GM19395 (cell line): Measurements from ENCODE around the gene BARHL2.

Source experiments
- ATAC-seq: cut with Tn5 transposase; IDR thresholded peaks from one replicate; pipeline ENCODE4 v1.9.1; 2021; ENCODE audit warnings: mild to moderate bottlenecking, moderate library complexity; ENCODE audit not compliant: unreplicated experiment

BARHL2 gene

DNA sequence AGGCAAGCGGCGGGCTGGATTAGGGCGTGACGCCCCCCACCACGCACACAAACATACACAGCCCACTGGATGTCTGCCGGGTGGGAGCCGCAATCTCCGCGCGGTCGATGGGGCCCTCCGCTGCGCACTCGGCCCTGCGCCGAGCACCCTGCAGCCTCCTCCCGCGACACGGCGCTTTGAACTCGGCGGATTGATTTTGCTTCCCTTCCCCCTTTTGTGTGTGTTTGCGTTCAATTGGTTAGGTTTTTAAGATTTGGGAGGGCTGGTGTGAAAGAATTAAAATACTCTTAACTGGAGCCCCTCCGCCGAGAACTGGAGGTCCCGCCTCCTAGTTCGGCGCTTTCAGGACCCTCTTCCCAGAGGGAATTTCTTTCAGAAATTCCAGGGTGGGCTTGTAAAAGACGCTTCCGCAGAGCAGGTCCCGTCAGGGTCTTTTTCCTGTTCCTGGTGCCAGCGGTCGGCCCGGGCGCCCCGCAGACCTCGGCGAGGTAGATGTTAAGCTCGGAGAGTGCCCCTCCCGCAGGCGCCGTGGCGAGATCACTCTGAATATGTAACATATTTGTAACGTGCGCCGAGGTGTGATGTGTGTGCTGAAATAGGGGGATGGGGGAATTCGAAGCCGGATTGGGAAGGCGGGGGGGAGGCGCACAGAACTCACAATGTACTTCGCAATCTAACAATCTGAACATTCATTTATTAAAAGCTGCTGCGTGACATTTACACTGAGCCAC, 8.0 kb upstream of the BARHL2 start:
- no peak for ATAC-seq

DNA sequence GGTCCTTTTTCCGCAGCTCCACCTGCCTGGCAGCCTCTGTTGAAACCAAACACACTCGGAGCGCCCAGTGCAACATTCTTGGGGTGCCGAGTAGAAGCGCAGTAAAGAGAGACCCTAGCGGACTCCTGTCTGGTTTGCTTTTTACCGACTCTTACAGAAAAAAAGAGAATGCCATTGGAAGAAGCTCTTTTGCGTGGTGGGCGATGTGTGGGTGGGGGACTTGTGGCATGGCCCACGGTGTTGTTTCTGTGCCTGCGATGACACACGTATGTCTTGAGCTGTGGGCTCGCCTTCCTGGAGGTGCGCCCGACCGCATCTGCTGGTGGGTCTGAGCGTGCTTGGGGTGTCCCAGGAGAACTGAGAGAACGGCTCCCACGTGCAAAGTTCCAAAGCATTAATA, 7.3 kb upstream of the BARHL2 start:
- no peak for ATAC-seq

DNA sequence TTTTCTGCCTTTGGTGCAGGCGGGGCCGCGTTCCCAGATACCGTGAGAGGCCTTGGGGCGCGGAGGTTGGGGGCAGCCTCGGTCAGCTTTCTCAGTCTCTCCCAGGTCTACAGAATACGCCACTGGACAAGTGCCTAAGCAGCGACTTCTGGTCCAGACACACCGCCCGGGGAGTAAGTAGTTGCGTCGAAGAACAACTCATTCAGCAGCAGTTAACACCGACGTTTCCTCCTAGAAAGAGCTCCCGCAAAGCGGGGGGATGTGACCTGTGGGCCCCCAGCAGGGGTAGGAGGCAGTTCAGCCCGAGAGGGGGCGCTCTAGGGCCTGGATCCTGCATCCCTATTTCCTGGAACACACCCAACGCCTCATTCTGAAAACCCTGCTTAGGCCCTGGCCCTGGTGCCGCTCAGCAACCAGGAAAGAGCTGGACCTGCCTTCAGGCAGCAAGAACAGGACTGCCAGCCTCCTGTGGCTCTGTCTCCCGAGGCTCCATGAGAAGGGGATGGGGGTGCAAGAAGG, 6.5 kb upstream of the BARHL2 start:
- no peak for ATAC-seq

GRCh38 chr1:90722874-90723589, 5.9 kb upstream of the BARHL2 start:
- no peak for ATAC-seq

DNA sequence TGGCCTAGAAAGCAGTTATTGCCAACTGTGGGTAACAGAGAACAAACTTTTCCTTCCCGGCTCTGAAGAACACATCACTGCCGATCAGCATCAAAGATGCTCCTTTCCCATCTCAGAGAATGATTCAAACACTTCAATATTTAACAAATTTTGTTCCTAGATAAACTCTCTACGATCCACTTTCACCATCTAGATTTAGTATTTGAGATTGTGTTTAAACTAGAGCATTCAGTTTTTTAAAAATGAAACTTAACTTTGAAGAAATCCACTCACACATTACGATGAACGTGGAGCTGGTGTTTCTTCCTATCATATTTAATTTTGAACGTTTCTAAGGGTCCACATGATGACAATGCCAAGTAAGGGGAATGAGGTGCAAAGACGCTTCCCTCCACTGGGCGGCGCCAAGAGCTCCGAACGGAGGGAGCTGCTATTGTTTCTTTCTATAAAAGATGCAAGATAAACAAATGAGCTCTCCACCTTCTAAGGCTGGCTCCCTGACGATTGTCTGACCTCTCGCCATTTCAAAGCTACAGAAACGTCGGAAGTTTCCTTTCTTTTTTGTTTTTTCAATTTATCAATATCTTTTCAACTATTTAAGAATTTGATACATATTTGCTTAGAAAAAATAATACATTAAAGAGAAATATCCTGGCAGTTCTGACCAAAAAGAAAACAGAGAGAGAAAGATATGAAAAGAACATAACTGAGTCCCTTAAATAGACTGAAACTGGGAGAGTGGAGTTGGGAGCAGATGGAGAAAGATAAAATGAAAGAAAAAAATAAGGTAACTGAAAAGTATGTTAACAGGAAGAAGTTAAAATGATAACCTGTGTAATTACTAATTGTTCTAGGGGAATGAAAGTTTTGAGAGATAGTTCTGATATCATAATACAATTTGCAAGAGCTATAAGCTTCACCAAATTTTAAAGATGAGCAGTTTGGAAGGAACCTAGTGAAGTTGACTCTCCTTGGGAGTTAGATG, 4.4 kb upstream of the BARHL2 start:
- peak; percentile 59 for ATAC-seq

- no peak for ATAC-seq
Measured at GRCh38 chr1:90720145-90720636, 3.1 kb upstream of the BARHL2 start.

GRCh38 chr1:90719330-90720144, 2.4 kb upstream of the BARHL2 start:
- no peak for ATAC-seq

- ATAC-seq: no peak
Measured at GRCh38 chr1:90718411-90719329, 1.6 kb upstream of the BARHL2 start.

- no peak for ATAC-seq
Measured at GRCh38 chr1:90717665-90718410, 736 bp upstream of the BARHL2 start.

- no peak for ATAC-seq
Measured at GRCh38 chr1:90717356-90717664, 208 bp upstream of the BARHL2 start.

DNA sequence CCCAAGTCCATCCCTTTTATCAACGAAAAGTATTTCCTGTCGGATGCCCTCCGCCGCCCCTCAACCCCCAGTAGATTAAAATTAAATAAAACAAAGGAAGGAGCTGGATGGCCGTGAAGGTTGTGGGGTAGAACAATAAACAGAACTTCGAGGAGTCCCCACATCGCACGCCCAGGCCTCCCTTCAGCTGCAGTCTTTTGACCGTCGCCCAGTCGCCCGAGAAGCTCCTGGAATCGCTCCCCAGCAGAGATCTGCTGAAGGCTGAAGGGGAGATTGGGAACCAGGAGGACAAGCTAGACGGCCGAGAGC, 905 bp downstream of the BARHL2 start:
- no peak for ATAC-seq

DNA sequence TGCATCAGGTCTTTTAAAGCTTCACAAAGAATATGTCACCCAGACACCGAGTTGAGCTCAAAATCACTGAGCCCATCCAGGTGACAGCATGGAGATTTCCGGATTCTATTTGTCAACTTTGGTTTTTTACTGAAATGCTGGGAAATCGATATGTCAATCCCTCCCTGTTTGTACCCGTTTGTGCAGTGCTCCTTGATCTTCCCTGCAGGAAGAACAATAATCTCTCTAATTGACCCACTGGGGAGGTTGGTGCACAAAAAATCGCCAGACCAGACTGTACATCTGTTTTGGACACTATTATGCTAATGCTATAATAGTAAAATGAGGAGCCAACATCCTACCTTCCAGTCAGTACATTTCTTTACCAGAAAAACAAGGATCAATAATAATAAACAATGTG, 1.8 kb downstream of the BARHL2 start:
- no peak for ATAC-seq

DNA sequence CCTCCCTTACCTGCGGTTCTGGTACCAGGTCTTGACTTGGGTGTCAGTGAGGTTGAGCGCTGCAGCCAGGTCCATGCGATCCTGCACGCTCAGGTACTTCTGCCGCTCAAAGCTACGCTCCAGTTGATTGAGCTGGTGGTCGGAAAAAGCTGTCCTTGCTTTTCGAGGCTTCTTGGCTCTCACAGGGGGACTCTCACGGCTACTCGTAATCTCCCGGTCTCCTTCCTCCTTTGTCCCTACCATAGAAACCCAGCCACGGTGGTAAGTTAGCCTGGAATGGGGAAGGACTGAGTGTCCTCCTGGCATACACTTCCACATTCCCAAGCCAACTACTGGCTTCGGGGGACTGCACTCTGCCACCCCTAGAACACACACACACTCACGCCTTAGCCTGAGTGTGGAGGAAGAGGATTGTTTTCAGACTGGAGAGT, 2.6 kb downstream of the BARHL2 start:
- ATAC-seq: no peak

GRCh38 chr1:90713741-90714509, 3.2 kb downstream of the BARHL2 start:
- no peak for ATAC-seq

DNA sequence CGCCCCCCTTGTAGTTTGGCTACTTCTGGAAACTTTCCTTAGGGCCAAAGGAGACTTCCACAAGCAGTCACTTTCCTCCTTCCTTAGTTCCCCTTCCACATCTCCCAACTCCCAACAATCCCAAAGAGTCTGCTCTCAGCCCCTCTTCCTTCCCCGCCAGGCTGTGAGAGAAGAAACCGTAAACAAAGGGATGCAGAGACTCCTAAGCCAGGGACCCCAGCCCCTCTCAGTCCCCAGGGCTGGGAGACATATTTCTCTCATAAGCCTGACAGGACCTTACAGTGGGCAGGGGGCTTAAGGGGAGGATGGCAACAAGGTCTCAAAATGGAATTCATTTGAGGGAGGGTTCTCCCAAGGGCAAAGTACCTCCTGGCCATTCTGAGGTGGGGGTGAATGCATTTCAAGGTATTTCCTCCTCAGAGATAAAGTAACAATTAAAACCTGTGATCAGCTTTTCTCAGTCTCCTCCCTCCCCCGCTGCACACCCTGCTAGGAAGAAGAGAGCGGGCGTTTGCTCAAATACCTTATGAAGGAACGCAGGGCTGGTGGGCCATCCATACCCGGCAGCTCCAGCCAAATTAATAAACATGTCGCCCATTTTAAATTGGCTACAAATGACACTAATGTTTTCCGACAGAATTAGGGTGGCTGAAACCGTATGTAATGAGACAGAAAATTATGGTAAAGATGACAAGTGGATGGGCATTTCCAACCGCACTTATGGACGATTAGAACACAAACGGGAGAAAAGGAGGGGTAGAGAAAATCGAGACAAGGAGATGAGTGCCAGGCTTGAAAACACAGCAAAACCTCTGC, 4.0 kb downstream of the BARHL2 start:
- ATAC-seq: no peak

DNA sequence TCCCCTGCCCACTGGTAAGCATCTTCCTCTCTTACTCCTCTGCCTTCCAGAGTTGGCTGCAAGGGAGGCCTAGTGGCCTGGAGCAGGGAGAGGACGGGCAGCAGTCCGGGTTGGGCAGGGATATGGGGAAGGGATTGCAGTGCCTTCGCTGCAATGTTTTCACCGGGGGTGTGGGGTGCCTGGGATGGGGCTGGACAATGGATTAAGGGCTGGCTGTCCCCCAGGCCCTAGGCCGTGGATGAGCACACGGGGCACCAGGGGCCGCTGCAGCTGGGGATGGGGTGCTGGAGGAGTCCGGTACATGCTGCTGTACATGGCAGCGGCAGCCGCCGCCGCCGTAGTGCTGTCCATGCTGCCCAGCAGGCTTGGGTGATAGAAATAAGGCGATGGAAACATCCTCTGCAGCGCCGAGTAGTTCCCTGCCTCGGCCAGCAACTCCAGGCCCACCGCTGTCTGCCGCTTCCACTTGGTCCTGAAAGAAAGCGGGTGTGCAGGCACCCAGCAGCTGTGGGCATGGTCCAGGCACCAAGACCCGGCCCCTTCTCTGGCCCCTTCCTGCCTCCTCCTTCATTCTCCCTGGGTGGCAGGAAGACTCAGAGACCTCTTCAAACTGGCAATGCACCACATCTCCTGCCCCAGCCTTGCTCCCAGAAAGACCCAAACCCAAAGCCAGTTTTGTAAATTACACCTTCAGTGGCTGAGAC, 4.8 kb downstream of the BARHL2 start:
- no peak for ATAC-seq
